Upper lobe of left lung (tissue), 6 donors: ENCODE measurements around the gene AIMP1. TPM values are rescaled to one million over a fixed set of nuclear protein-coding genes. Genes with fewer than 3 reads are reported as not detected.

ENCODE experiments used
- ATAC-seq, 2 donors: fragments of 200-7000 bp; cut with Tn5 transposase; one replicate each; pipeline ENCODE4 v1.9.1; 2022; ENCODE audit warnings: mild to moderate bottlenecking in 2 of 2, moderate library complexity in 2 of 2; ENCODE audit not compliant: low FRiP score in 2 of 2
- DNase-seq, 2 donors: peaks; one replicate each; pipeline ENCODE4 v3.0.0-alpha.2; 2019 to 2020
- H3K27ac ChIP-seq, 4 donors: fragments of 200-600 bp; sonication (generic); one replicate each; pipeline ENCODE4 v1.5.1; 2016 to 2019
- H3K27me3 ChIP-seq, 4 donors: fragments of 200-600 bp; sonication (generic); one replicate each; pipeline ENCODE4 v1.5.1; 2017 to 2019
- H3K36me3 ChIP-seq, 4 donors: fragments of 200-600 bp; sonication (generic); one replicate each; pipeline ENCODE4 v1.5.1; 2016 to 2019
- H3K4me1 ChIP-seq, 4 donors: fragments of 200-600 bp; sonication (generic); one replicate each; pipeline ENCODE4 v1.5.1; 2018 to 2019
- H3K4me3 ChIP-seq, 4 donors: fragments of 200-600 bp; sonication (generic); one replicate each; pipeline ENCODE4 v1.5.1; 2017 to 2019; ENCODE audit warnings: mild to moderate bottlenecking in 2 of 4, moderate library complexity in 1 of 4
- H3K9me3 ChIP-seq, 4 donors: fragments of 200-600 bp; sonication (generic); one replicate each; pipeline ENCODE4 v1.5.1; 2018 to 2019
- EP300 ChIP-seq, 4 donors: sonication (generic); formaldehyde crosslinking; IDR thresholded peaks; one replicate each; pipeline ENCODE4 v1.5.1; 2017; ENCODE audit warnings: antibody characterized with exemption in 4 of 4, control low read depth in 2 of 4
- POLR2A ChIP-seq, 4 donors: fragments of 450-650 bp; IDR thresholded peaks; one replicate each; pipeline ENCODE4 v1.5.1; 2016 to 2017; ENCODE audit warnings: antibody characterized with exemption in 4 of 4, mild to moderate bottlenecking in 2 of 4
- POLR2AphosphoS5 ChIP-seq, 2 donors: sonication (generic); formaldehyde crosslinking; IDR thresholded peaks; one replicate each; pipeline ENCODE4 v1.5.1; 2017; ENCODE audit warnings: antibody characterized with exemption in 2 of 2
- WGBS, 2 donors: methylation state at CpG; one replicate each; pipeline ENCODE4 v1.1.5; 2017 to 2018; 5-methylcytosine and 5-hydroxymethylcytosine counted together
- total RNA-seq, 6 donors: library from RNA; depleted of rRNA in 4 of 6; stranded (reverse); fragments of >200 nt in 4 of 6; gene quantifications; one replicate each; pipeline versions ENCODE4 v1.1.0 to v1.2.1, GENCODE V29; 2016 to 2021
- TF ChIP-seq, protein P1 (sequence below), 6 experiments: fragments of 450-650 bp in 4 of 6; fragments of 200-600 bp in 2 of 6; sonication (generic) in 2 of 6; IDR thresholded peaks; one replicate each; pipeline ENCODE4 v1.5.1; 2016 to 2019; ENCODE audit warnings: antibody characterized with exemption in 6 of 6
- donor health status: DM: no; HTN: no; CAD: no; lungs with moderate emphysema.
- donor health status: DM: no; HTN: yes; CAD: no; lungs with severe emphysema.

The AIMP1 gene
- 10 to 100 TPM in 5 of 6 donors, 1 to 10 TPM in 1; 9.4 to 38.5 (median 28.4) TPM for total RNA-seq

DNA sequence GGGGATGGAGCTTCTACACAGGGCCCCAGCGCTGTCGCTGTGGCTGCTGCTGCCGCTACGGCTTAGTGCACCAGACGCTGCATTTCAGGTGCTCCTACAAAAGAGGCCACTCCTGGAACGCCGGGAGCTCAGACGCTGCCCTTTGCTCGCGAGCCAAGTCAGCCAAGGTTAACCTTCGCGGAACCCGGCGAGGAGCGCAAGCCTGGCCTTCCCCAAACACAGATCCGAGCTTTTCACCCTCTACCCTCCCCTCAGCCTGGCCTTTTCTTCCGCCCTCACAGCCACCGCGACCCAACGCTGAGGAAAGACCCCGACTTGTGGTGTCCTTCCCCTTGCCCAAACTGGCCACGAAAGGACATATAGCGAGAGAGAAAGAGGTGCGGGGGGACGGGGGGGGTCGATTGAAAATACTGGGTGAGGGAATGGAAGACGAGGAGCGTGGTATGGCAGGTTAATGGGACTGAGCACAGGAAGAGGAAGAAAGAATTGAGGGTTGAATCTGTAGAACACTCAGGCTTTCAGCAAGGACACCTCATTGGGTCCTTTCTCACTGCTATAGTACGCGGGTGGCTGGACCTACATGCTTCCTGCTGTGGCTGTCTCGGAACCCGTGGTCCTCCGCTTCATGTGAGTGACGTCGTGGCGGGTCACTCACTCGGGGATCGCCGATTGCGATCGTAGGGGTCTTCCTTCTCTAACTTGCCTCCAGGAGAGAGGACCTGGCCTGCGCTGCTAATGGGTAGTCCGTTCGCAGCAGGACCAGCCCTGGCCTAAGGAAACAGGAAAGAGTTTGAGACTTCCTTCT is at the start of gene AIMP1, which contains the start of gene TBCK:
Gene AIMP1, plus strand, starts transcription at position 583 of the 805 bp plus-strand sequence. CDS start 8,460 bp downstream, outside the sequence.
Gene TBCK, minus strand, starts transcription at position 242 of the 805 bp plus-strand sequence. CDS start 7,249 bp downstream, outside the sequence.
- ATAC-seq (peak; percentile 99), DNase-seq (peak; percentile 85 to 90)
- H3K27me3 ChIP-seq: no peaks in the 10 kb centered on the region
- WGBS, 2 donors: 0 to 1% methylated on average over 27 to 44 of the region's 44 CpGs
- peaks cover 22 to 33% (median 24%) of the 10 kb centered on the region in 4 donors for H3K4me1 ChIP-seq
- H3K4me3 ChIP-seq: peak within 1 kb of the TSS; percentile 62 to 84 (median 72)
- H3K9me3 ChIP-seq: no peaks in the 10 kb centered on the region
- H3K36me3 ChIP-seq: peaks cover 0 to 9% (median 2%) of the 10 kb centered on the region in 4 donors
- H3K27ac ChIP-seq: peak within 1 kb of the TSS; percentile 91 to 98 (median 96)
- TF ChIP-seq, protein P1, sequence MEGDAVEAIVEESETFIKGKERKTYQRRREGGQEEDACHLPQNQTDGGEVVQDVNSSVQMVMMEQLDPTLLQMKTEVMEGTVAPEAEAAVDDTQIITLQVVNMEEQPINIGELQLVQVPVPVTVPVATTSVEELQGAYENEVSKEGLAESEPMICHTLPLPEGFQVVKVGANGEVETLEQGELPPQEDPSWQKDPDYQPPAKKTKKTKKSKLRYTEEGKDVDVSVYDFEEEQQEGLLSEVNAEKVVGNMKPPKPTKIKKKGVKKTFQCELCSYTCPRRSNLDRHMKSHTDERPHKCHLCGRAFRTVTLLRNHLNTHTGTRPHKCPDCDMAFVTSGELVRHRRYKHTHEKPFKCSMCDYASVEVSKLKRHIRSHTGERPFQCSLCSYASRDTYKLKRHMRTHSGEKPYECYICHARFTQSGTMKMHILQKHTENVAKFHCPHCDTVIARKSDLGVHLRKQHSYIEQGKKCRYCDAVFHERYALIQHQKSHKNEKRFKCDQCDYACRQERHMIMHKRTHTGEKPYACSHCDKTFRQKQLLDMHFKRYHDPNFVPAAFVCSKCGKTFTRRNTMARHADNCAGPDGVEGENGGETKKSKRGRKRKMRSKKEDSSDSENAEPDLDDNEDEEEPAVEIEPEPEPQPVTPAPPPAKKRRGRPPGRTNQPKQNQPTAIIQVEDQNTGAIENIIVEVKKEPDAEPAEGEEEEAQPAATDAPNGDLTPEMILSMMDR (IDR thresholded peaks at IDR 0.05): no peak
- TF ChIP-seq POLR2AphosphoS5 (IDR thresholded peaks at IDR 0.05) (peak; percentile 62 to 78), EP300 (IDR thresholded peaks at IDR 0.05) (peak in 1 of 4 donors; percentile 50), POLR2A (IDR thresholded peaks at IDR 0.05) (peak in 3 of 4 donors; percentile 44 to 88 (median 81))

DNA sequence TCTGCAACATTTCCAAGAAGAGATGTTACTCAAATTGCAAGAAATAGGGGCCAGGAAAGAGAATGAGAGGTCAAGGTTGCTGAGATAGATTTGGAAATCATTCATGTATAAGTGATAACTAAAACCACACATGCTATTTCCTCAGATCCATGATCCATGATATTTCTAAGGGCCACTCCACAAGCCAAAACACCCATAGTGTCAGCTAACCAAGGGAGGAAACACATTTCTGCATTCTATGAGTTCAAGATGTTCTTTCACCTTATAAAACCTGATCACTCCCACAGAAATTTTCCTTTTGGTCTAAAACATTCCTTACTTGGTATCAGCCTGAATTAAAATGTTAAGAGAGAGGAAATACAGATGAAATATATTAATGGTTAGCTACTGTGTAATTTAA is 47.6 kb upstream of the AIMP1 start:
- no peak overlapping the region for H3K4me3 ChIP-seq
- no peaks in the 10 kb centered on the region for H3K9me3 ChIP-seq
- H3K27ac ChIP-seq: no peak overlapping the region
- no peaks in the 10 kb centered on the region for H3K36me3 ChIP-seq
- TF ChIP-seq POLR2A (IDR thresholded peaks at IDR 0.05) (no peak), EP300 (IDR thresholded peaks at IDR 0.05) (no peak), POLR2AphosphoS5 (IDR thresholded peaks at IDR 0.05) (no peak)
- TF ChIP-seq, protein P1 (IDR thresholded peaks at IDR 0.05): no peak
- no peaks in the 10 kb centered on the region for H3K27me3 ChIP-seq
- peaks cover 0 to 3% (median 0%) of the 10 kb centered on the region in 4 donors for H3K4me1 ChIP-seq
- no peak for DNase-seq
- ATAC-seq: no peak

DNA sequence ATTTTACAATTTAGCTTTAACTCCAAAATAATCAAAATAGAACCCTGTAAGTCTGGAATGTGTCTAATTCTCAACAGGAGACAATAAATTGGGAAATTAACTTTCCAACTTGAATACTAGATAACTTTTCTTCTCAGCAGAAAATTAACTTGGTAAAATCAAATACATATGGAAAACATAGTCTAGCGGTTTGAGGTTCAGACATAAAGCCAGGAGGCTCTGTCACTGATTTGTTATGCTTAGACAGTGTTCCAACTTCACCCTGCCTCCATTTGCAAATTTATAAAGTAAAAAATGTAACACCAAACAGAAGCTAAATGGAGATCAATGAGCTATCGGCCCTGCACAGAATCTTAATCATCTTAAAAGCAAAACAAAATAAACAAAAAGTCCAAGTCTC is 46.6 kb upstream of the AIMP1 start:
- H3K36me3 ChIP-seq: no peaks in the 10 kb centered on the region
- peaks cover 0 to 3% (median 1%) of the 10 kb centered on the region in 4 donors for H3K4me1 ChIP-seq
- H3K9me3 ChIP-seq: no peaks in the 10 kb centered on the region
- TF ChIP-seq EP300 (IDR thresholded peaks at IDR 0.05): no peak
- TF ChIP-seq, protein P1 (IDR thresholded peaks at IDR 0.05): no peak
- no peak for TF ChIP-seq POLR2A (IDR thresholded peaks at IDR 0.05)
- no peak for TF ChIP-seq POLR2AphosphoS5 (IDR thresholded peaks at IDR 0.05)
- 88 to 91% methylated on average over 2 of the region's 2 CpGs for WGBS, 2 donors
- no peaks in the 10 kb centered on the region for H3K27me3 ChIP-seq
- H3K4me3 ChIP-seq: no peak overlapping the region
- ATAC-seq: no peak
- no peak overlapping the region for H3K27ac ChIP-seq
- no peak for DNase-seq

DNA sequence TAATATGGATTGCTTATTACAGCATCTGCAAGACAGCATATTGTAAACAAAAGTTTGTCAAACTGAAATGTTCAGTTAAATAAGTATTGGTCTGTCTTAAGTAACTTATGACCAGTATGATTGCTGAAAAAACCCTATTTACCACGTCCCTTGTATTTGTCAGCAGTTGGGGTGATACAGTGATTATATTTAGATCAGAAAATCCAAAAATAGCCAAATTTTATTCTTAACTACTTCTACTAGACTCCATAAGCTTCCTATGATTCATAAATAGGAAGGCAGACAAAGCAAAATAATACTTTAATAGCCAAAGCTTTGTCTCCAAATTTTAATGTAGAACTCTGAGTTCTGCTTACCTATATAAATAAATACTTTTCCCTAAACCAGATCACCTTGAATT is 45.6 kb upstream of the AIMP1 start:
- 80 to 82% methylated on average over 1 of the region's 1 CpG for WGBS, 2 donors
- H3K4me1 ChIP-seq: peaks cover 0 to 5% (median 1%) of the 10 kb centered on the region in 4 donors
- no peak for TF ChIP-seq POLR2A (IDR thresholded peaks at IDR 0.05)
- TF ChIP-seq, protein P1 (IDR thresholded peaks at IDR 0.05): no peak
- no peak for TF ChIP-seq POLR2AphosphoS5 (IDR thresholded peaks at IDR 0.05)
- no peak for TF ChIP-seq EP300 (IDR thresholded peaks at IDR 0.05)

More for the DNA sequence above, 45.6 kb upstream of the AIMP1 start:
- Histone ChIP-seq H3K27ac (no peak overlapping the region), H3K9me3 (no peaks in the 10 kb centered on the region), H3K27me3 (no peaks in the 10 kb centered on the region), H3K4me3 (no peak overlapping the region), H3K36me3 (no peaks in the 10 kb centered on the region)
- ATAC-seq (no peak), DNase-seq (no peak)
